HPDE6-E6E7 (cell line): ENCODE data around the gene BCL6.

Experiments
- DNase-seq: peaks from one replicate; pipeline ENCODE4 v3.0.0; 2011; ENCODE audit warnings: missing footprints; ENCODE audit errors: extremely low spot score

BCL6 gene

GRCh38 chr3:187745201-187746058 is at the start of gene BCL6:
Gene BCL6, minus strand, starts transcription at chr3:187745468. Its CDS starts 11,775 bp downstream, at chr3:187733693.
- peak; percentile 82 for DNase-seq

DNA sequence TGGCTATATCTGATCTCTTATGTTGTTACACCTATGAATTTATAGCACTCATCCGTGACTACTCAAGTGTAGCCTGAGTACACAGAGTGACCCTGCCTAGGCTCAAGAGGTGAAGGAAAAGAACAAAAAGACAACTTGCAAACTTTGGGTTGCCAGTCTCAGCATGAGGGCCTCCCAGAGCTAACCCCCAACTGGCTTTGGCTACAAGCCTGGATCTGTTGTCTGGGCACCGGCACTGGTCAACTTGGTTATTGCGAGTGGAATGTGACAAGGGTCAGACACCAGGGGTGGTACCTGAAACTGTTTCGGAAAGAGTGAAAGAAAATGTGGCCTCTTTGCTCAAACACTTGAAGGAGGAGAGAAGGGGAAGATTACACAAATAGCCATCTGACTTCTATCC is 49.5 kb upstream of the BCL6 start:
- DNase-seq: no peak

DNA sequence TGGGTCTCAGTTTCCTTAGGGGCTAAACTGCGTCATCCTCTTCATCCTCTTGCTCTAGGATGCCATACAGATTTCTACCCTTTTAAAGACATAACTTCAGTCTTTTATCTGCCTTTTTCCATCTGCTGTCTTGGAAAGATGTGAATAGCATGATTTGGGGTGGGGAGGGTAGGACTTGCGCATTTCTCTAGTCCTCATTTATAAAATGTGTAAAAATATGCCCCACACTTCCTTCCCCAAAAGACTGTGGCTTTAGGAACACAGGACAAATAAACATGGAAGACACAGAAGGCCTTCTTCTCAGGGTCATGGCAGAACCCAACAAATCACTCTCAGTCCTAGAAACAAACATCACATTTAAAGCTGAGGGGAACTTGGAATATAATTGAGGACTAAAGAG is 48.4 kb upstream of the BCL6 start:
- DNase-seq: no peak

GRCh38 chr3:187792521-187792920 is 47.3 kb upstream of the BCL6 start:
- DNase-seq: no peak

GRCh38 chr3:187789872-187790271 is 44.6 kb upstream of the BCL6 start:
- DNase-seq: no peak

- DNase-seq: no peak
These were observed 44.0 kb upstream of the BCL6 start for GRCh38 chr3:187788984-187789857.

DNA sequence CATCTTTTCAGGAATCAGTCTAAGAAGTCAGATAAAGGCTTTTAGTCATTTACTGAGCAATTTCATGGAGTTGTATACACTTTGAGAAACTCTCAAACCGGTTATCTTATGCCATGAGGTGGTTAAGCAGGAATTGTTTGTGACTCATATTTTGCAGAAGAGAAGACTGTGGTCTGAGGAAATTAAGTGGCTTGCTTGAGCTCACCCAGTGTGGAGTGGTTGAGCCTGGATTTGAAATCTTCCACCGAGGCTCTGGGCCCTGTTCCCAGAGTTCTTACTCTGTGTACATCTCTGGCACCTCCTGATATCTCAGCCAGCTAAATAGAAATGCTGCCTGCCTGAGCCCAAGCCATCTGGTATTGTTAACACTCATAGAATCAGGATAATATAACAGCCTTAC is 37.8 kb upstream of the BCL6 start:
- peak; percentile 63 for DNase-seq

DNA sequence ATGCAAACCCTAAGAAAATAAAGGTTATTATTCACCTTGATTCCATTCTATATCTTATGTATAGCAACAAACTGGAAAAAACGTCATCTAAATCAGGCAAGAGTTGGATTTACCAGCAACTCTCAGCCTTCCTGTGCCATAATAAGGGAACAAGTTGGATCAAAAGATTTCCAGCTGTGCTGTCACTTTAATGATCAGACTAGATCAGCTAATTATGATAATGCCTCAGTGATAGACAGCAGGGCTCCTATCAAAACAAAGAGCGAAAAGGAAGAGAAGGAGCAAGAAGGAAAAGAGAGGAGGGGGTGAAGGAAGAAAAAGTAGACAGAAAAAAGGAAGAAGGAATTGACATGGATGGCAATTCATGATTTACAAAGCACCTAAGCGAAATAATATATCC is 36.7 kb upstream of the BCL6 start:
- no peak for DNase-seq

- no peak for DNase-seq
These were observed 35.7 kb upstream of the BCL6 start for GRCh38 chr3:187781001-187781400.

- no peak for DNase-seq
These were observed 33.5 kb upstream of the BCL6 start for GRCh38 chr3:187778726-187779125.

DNA sequence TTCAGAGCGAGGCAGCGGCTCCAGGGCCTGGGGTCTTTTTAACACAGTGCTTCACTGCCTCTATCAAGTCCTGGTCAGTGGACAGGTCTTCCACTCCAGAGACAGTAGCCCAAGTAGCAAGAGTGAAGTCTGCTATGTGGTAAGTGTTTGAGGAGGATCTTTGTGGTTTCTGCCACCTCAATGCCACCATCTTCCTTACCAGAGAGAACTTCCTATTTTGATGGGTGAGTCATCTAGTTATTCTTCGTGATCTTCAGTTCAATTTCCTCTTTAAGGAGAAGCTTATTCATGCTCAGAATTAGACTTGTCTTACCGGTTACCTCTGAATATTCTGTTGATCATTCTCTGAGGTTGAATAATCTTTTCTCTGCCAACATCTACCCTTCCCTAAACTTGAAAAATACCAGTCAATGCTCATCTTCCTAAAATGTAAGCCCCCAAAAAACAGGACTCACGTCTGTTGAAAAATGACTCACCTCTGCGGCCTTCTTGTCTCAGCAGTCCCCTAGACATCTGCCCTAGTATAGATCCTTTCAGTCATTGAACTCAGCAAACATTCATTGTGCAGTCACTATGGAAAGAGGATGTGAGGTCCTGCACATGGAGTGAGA is 32.2 kb upstream of the BCL6 start:
- peak; percentile 29 for DNase-seq

- no peak for DNase-seq
These were observed 30.3 kb upstream of the BCL6 start for GRCh38 chr3:187775549-187775948.

DNA sequence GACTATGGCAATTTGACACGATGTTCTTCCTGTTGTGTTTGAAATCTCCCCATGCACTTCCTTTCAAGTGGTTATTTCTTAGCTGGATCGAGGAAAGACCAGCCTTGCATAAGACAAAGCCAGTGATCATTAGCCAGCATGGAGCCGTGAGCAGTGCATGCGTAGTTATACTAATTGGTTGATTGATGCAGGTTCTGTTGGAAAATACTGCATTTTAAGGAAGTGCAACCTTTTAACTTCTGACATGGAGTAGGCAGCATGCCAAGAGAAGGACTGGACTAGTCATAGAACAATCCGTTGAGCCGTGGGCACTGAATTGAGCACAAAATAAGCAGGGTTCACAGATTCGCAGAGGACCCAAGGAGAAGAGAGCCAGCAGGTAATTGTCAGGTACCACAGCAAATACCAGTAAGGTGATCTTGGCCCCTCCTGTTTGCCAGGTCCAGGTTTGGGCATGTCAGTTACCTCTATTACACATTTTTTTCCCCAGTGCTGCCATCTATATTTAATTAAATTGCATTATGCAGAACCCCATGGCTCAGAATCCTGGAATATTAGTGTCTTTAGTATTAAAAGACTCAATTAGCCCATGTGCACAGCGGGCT is 29.0 kb upstream of the BCL6 start:
- no peak for DNase-seq

DNA sequence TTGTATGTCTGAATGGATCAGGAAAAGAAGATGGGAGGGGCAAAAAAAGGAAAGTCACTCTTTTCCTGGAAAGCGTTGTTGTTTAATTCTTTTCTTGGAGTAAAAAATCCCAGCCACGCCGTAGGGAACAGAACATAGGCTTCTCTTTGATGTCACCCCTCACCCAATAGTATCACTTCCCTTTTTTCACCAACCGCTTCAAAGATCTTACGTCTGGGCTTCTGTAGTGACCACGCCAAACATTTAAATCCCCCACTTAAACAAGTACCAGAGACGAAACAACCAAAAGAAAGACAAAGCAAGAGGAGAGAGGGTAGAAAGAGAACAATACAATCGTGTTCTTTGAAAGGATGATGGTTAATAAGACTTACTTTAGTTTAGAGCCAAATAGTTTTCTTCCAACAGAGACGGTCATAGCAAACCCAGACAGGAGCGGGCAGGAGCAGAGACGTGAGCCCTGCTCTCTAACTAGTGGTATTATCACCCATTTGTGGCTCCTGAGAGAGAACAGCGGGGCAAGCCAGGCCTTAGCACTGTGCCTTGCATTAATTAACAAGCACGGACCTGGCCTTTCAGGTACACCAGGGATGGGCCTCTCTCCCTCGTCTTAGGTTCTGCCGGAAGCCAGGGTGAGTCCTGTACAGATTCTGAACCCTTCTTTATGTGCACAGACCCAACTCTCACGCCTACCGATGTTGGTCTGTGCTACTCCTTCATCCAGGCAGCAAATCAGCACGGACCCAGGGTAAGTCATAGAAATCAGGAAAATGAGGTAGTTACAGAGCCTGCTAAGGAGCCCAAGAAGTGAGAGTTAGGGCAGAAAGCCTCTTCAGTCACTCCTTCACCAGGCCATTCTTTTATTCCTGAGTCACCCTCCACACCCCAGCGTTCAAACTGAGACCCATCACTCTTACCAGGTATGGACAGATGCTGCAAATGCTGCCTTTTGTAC is 28.2 kb upstream of the BCL6 start:
- DNase-seq: no peak

GRCh38 chr3:187770224-187770623 is 25.0 kb upstream of the BCL6 start:
- DNase-seq: no peak

- no peak for DNase-seq
These were observed 24.5 kb upstream of the BCL6 start for GRCh38 chr3:187769771-187770170.

GRCh38 chr3:187767266-187768012 is 22.2 kb upstream of the BCL6 start:
- no peak for DNase-seq

DNA sequence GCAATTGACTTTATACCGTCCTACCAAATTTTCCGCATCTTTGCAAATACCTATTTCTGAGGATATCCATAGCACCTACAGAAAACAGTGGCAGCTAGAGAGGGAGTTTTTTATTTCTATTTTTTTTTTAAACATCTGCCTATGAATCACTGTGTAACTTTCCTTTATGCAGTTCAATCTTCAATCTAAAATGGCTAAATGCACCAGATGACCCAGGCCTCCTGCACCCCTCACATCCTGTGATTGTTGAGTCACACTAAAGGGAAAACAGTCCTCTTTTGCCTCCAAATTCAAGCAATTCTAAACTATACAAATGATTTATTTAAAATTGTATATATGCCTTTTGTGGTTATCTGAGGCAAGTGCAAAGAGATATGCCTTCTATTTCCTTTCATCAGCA is 20.1 kb upstream of the BCL6 start:
- DNase-seq: no peak

DNA sequence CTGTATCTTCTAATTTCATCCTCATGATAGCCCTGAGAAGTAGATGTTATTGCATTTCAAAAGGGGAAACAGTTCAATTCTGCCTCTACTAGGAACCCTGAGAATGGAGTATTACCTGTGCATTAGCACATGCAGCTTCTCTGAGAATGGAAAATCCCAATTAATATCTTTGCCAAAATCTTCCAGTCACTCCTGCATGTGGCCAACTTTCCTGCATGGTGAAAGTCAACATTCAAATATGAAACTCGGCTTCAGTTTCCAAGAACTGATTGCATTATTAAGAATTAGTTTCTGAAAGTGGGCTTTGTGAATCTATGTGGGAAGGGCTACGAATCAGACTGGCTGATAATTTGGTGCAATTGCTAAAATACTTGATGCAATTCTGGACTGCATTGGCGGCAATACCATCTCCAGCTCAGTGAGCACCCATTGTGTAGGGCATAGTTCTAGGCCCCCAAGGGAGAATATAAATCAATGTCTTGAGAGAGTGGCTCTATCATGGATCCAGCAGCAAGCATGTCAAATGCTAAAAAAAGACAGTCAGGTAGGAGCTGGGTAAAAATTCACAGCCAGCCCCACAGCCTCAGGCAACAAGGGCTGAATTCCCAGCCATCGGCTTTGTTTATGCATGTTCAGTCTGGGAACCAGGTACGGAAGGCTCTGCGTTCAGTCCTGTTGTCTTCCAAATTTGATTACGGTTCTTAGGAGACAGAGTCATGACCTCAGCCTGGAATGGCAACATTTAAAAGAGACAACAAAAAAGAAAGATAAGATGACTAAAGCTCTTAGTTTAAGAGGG is 18.8 kb upstream of the BCL6 start:
- no peak for DNase-seq
